ENCODE results near the gene SLC15A2. TPM values are rescaled to one million over a fixed set of nuclear protein-coding genes. Genes with fewer than 3 reads are reported as not detected.
"Not testable (repeated sequence)": the region's sequence is repeated elsewhere in the genome, so short reads cannot be mapped to it uniquely, and the experiment has no call there.

The SLC15A2 gene
- total RNA-seq, 1 donor: 6.7 TPM

- DNase-seq (ENCODE audit: low read depth in 2 of 3, low spot score in 2 of 3): no peak
Observed at GRCh38 chr3:121918779-121919483, 24.7 kb downstream of the SLC15A2 start.

GRCh38 chr3:121924734-121925133 lies 30.5 kb downstream of the SLC15A2 start:
- no peak for DNase-seq (ENCODE audit: low read depth in 2 of 3, low spot score in 2 of 3)

GRCh38 chr3:121926380-121926779 lies 32.2 kb downstream of the SLC15A2 start:
- no peak for DNase-seq (ENCODE audit: low read depth in 2 of 3, low spot score in 2 of 3)

- not testable (repeated sequence) for DNase-seq (ENCODE audit: low read depth in 2 of 3, low spot score in 2 of 3)
Observed at GRCh38 chr3:121938141-121938855, 44.1 kb downstream of the SLC15A2 start.

- DNase-seq (ENCODE audit: low read depth in 2 of 3, low spot score in 2 of 3): no peak
Observed at GRCh38 chr3:121941592-121941991, 47.4 kb downstream of the SLC15A2 start.

- no peak for DNase-seq (ENCODE audit: low read depth in 2 of 3, low spot score in 2 of 3)
Observed at GRCh38 chr3:121942116-121942786, 48.0 kb downstream of the SLC15A2 start.

- DNase-seq (ENCODE audit: low read depth in 2 of 3, low spot score in 2 of 3): no peak
Observed at GRCh38 chr3:121943431-121943830, 49.2 kb downstream of the SLC15A2 start.

GRCh38 chr3:121948641-121949040 lies 54.4 kb downstream of the SLC15A2 start:
- DNase-seq (ENCODE audit: low read depth in 2 of 3, low spot score in 2 of 3): no peak

- DNase-seq (ENCODE audit: low read depth in 2 of 3, low spot score in 2 of 3): no peak
Observed at GRCh38 chr3:121951291-121951919, 57.2 kb downstream of the SLC15A2 start.

GRCh38 chr3:121956363-121956762 lies 62.2 kb downstream of the SLC15A2 start:
- DNase-seq (ENCODE audit: low read depth in 2 of 3, low spot score in 2 of 3): no peak

- DNase-seq (ENCODE audit: low read depth in 2 of 3, low spot score in 2 of 3): peak in 2 of 3 donors; percentile 30 to 61
Observed at GRCh38 chr3:121957674-121958415, 63.6 kb downstream of the SLC15A2 start.

- no peak for DNase-seq (ENCODE audit: low read depth in 2 of 3, low spot score in 2 of 3)
Observed at GRCh38 chr3:121958801-121959200, 64.6 kb downstream of the SLC15A2 start.

- DNase-seq (ENCODE audit: low read depth in 2 of 3, low spot score in 2 of 3): no peak
Observed at GRCh38 chr3:121961283-121961682, 67.1 kb downstream of the SLC15A2 start.

GRCh38 chr3:121962443-121962842 lies 68.2 kb downstream of the SLC15A2 start:
- no peak for DNase-seq (ENCODE audit: low read depth in 2 of 3, low spot score in 2 of 3)

GRCh38 chr3:121963608-121964007 lies 69.4 kb downstream of the SLC15A2 start:
- DNase-seq (ENCODE audit: low read depth in 2 of 3, low spot score in 2 of 3): no peak

- DNase-seq (ENCODE audit: low read depth in 2 of 3, low spot score in 2 of 3): no peak
Observed at GRCh38 chr3:121969631-121970030, 75.4 kb downstream of the SLC15A2 start.

GRCh38 chr3:121970047-121970446 lies 75.8 kb downstream of the SLC15A2 start:
- no peak for DNase-seq (ENCODE audit: low read depth in 2 of 3, low spot score in 2 of 3)

GRCh38 chr3:121974601-121975111 lies 80.5 kb downstream of the SLC15A2 start:
- no peak for DNase-seq (ENCODE audit: low read depth in 2 of 3, low spot score in 2 of 3)

GRCh38 chr3:121975702-121976302 lies 81.6 kb downstream of the SLC15A2 start:
- no peak for DNase-seq (ENCODE audit: low read depth in 2 of 3, low spot score in 2 of 3)

GRCh38 chr3:121976727-121977126 lies 82.5 kb downstream of the SLC15A2 start:
- no peak for DNase-seq (ENCODE audit: low read depth in 2 of 3, low spot score in 2 of 3)

All from hematopoietic multipotent progenitor cell (in vitro differentiated cells).